ENCODE results near the gene BMP10. TPM values are rescaled to one million over a fixed set of nuclear protein-coding genes. Genes with fewer than 3 reads are reported as not detected.

Gene BMP10
- total RNA-seq, 1 experiment from 2014 or later: not detected

GRCh38 chr2:68918497-68918896, 47.3 kb upstream of the BMP10 start:
- Histone ChIP-seq H3K79me2 (ENCODE audit: low read length) (no peaks in the 10 kb centered on the region), H3K9ac (ENCODE audit: low read length) (no peak overlapping the region), H3K36me3 (ENCODE audit: low read depth, low read length) (no peaks in the 10 kb centered on the region), H4K20me1 (ENCODE audit: low read length) (no peaks in the 10 kb centered on the region), H3K27me3 (ENCODE audit: low read length) (no peaks in the 10 kb centered on the region), H3K9me3 (ENCODE audit: low read length) (no peaks in the 10 kb centered on the region), H3K9me2 (replicated peaks; ENCODE audit: low read length) (no peaks in the 10 kb centered on the region), H3K4me3 (ENCODE audit: low read length) (no peak overlapping the region), H3K4me2 (ENCODE audit: low read length) (no peak overlapping the region), H3K27ac (ENCODE audit: low read length) (no peak overlapping the region), H2AFZ (ENCODE audit: low read length) (no peak overlapping the region), H3F3A (ENCODE audit: low read length, unreplicated experiment) (no peaks in the 10 kb centered on the region), H3K4me1 (ENCODE audit: insufficient read depth, low read length) (no peaks in the 10 kb centered on the region)
- TF ChIP-seq EZH2phosphoT487 (IDR thresholded peaks at IDR 0.05; ENCODE audit: borderline replicate concordance, low read length) (no peak), CTCF (conservative IDR thresholded peaks at IDR 0.05; ENCODE audit: low read depth, low read length) (no peak)
- DNase-seq (no peak), ATAC-seq (no peak)
- intact Hi-C loops (cut with micrococcal nuclease): no loop called here
- CTCF ChIA-PET: no interaction called here
- POLR2A ChIA-PET (ENCODE audit: unreplicated experiment): no interaction called here
- no TSS peak for BruUV-seq (replicated peaks)

- H3K9me3 ChIP-seq (ENCODE audit: low read length): no peaks in the 10 kb centered on the region
- no peaks in the 10 kb centered on the region for H3F3A ChIP-seq (ENCODE audit: low read length, unreplicated experiment)
- POLR2A ChIA-PET (ENCODE audit: unreplicated experiment): no interaction called here
- H4K20me1 ChIP-seq (ENCODE audit: low read length): no peaks in the 10 kb centered on the region
- ATAC-seq: no peak
- H2AFZ ChIP-seq (ENCODE audit: low read length): no peak overlapping the region
- CTCF ChIA-PET: no interaction called here
- H3K4me2 ChIP-seq (ENCODE audit: low read length): no peak overlapping the region
- H3K4me1 ChIP-seq (ENCODE audit: insufficient read depth, low read length): no peaks in the 10 kb centered on the region
- no peak overlapping the region for H3K4me3 ChIP-seq (ENCODE audit: low read length)
- no peaks in the 10 kb centered on the region for H3K79me2 ChIP-seq (ENCODE audit: low read length)
- H3K9me2 ChIP-seq (replicated peaks; ENCODE audit: low read length): no peaks in the 10 kb centered on the region
- H3K27ac ChIP-seq (ENCODE audit: low read length): no peak overlapping the region
- no TSS peak for BruUV-seq (replicated peaks)
- no peaks in the 10 kb centered on the region for H3K27me3 ChIP-seq (ENCODE audit: low read length)
- no peaks in the 10 kb centered on the region for H3K36me3 ChIP-seq (ENCODE audit: low read depth, low read length)
- intact Hi-C loops (cut with micrococcal nuclease): no loop called here
- TF ChIP-seq EZH2phosphoT487 (IDR thresholded peaks at IDR 0.05; ENCODE audit: borderline replicate concordance, low read length): no peak
- TF ChIP-seq CTCF (conservative IDR thresholded peaks at IDR 0.05; ENCODE audit: low read depth, low read length): no peak
- no peak for TF ChIP-seq EZH2 (IDR thresholded peaks at IDR 0.05; ENCODE audit: low read length, unreplicated experiment)
- no peak overlapping the region for H3K9ac ChIP-seq (ENCODE audit: low read length)
- no peak for DNase-seq
These were observed 46.0 kb upstream of the BMP10 start for GRCh38 chr2:68917034-68917718.

GRCh38 chr2:68916226-68916625, 45.0 kb upstream of the BMP10 start:
- Histone ChIP-seq H3K79me2 (ENCODE audit: low read length) (no peaks in the 10 kb centered on the region), H3K4me2 (ENCODE audit: low read length) (no peak overlapping the region), H3K36me3 (ENCODE audit: low read depth, low read length) (no peaks in the 10 kb centered on the region), H3K27me3 (ENCODE audit: low read length) (no peaks in the 10 kb centered on the region), H3F3A (ENCODE audit: low read length, unreplicated experiment) (no peaks in the 10 kb centered on the region), H3K4me1 (ENCODE audit: insufficient read depth, low read length) (no peaks in the 10 kb centered on the region), H3K9ac (ENCODE audit: low read length) (no peak overlapping the region), H2AFZ (ENCODE audit: low read length) (no peak overlapping the region), H4K20me1 (ENCODE audit: low read length) (no peaks in the 10 kb centered on the region), H3K27ac (ENCODE audit: low read length) (no peak overlapping the region), H3K9me2 (replicated peaks; ENCODE audit: low read length) (no peaks in the 10 kb centered on the region), H3K9me3 (ENCODE audit: low read length) (no peaks in the 10 kb centered on the region), H3K4me3 (ENCODE audit: low read length) (no peak overlapping the region)
- CTCF ChIA-PET: no interaction called here
- DNase-seq (no peak), ATAC-seq (no peak)
- intact Hi-C loops (cut with micrococcal nuclease): no loop called here
- TF ChIP-seq CTCF (conservative IDR thresholded peaks at IDR 0.05; ENCODE audit: low read depth, low read length) (no peak), EZH2 (IDR thresholded peaks at IDR 0.05; ENCODE audit: low read length, unreplicated experiment) (no peak), EZH2phosphoT487 (IDR thresholded peaks at IDR 0.05; ENCODE audit: borderline replicate concordance, low read length) (no peak)
- POLR2A ChIA-PET (ENCODE audit: unreplicated experiment): no interaction called here
- BruUV-seq (replicated peaks): no TSS peak

Measured in PC-3 (cell line).